GM12878 (cell line): ENCODE measurements around the gene GPR152. TPM values are rescaled to one million over a fixed set of nuclear protein-coding genes. Genes with fewer than 3 reads are reported as not detected.
A peak's percentile ranks its signal among the peaks of the same experiment; 100 is the strongest.

ENCODE experiments used
- BHLHE40 ChIP-seq, 2 experiments: fragments of 450-650 bp in 1 of 2; IDR thresholded peaks; 2 replicates each; pipeline ENCODE4 v1.6.1; 2011 to 2017; ENCODE audit warnings: low read depth in 2 of 2, borderline replicate concordance in 1 of 2, improper control_type of control experiment in 1 of 2, low read length in 1 of 2, mild to moderate bottlenecking in 1 of 2
- BMI1 ChIP-seq: fragments of 450-650 bp; IDR thresholded peaks from 2 replicates; pipeline ENCODE4 v1.6.1; 2016; ENCODE audit warnings: mild to moderate bottlenecking, moderate library complexity, borderline replicate concordance
- BRCA1 ChIP-seq: IDR thresholded peaks from 2 replicates; pipeline ENCODE4 v1.6.1; 2011; ENCODE audit warnings: low read depth, low read length, improper control_type of control experiment
- ETV6 ChIP-seq, 2 experiments: fragments of 450-650 bp in 1 of 2; IDR thresholded peaks in 1 of 2; conservative IDR thresholded peaks in 1 of 2; 2 replicates each; pipeline ENCODE4 v1.6.1; 2014; ENCODE audit warnings: antibody characterized with exemption in 1 of 2, borderline replicate concordance in 1 of 2, low read depth in 1 of 2, mild to moderate bottlenecking in 1 of 2, moderate library complexity in 1 of 2
- EZH2 ChIP-seq: IDR thresholded peaks from 2 replicates; pipeline ENCODE4 v1.6.1; 2012; ENCODE audit warnings: low read depth, mild to moderate bottlenecking, control low read depth, inconsistent platforms, low read length, borderline replicate concordance; ENCODE audit not compliant: control insufficient read depth
- KLF5 ChIP-seq: fragments of 450-650 bp; IDR thresholded peaks from 2 replicates; pipeline ENCODE4 v1.6.1; 2014; ENCODE audit warnings: mild to moderate bottlenecking; ENCODE audit not compliant: partially characterized antibody
- MTA2 ChIP-seq: fragments of 450-650 bp; IDR thresholded peaks from 2 replicates; pipeline ENCODE4 v1.6.1; 2016; ENCODE audit warnings: low read depth, mild to moderate bottlenecking, moderate library complexity
- NR2C2 ChIP-seq: IDR thresholded peaks from 2 replicates; pipeline ENCODE4 v1.6.1; 2011; ENCODE audit warnings: borderline replicate concordance, low read depth; ENCODE audit not compliant: control insufficient read depth, insufficient read length
- NRF1 ChIP-seq: conservative IDR thresholded peaks from 2 replicates; pipeline ENCODE4 v1.6.1; 2011; ENCODE audit warnings: mild to moderate bottlenecking, low read depth, low read length, improper control_type of control experiment
- PKNOX1 ChIP-seq: fragments of 450-650 bp; IDR thresholded peaks from 2 replicates; pipeline ENCODE4 v1.6.1; 2016; ENCODE audit warnings: mild to moderate bottlenecking
- PML ChIP-seq: IDR thresholded peaks from 2 replicates; pipeline ENCODE4 v1.6.1; 2012; ENCODE audit warnings: low read length, inconsistent platforms
- SPI1 ChIP-seq: IDR thresholded peaks from 2 replicates; pipeline ENCODE4 v1.6.1; 2011; ENCODE audit warnings: low read depth, mild to moderate bottlenecking, low read length, moderate library complexity, borderline replicate concordance; ENCODE audit not compliant: insufficient read depth
- SREBF2 ChIP-seq: IDR thresholded peaks from 2 replicates; pipeline ENCODE4 v1.6.1; 2012; ENCODE audit warnings: mild to moderate bottlenecking, low read length
- ZBTB40 ChIP-seq: fragments of 450-650 bp; IDR thresholded peaks from 2 replicates; pipeline ENCODE4 v1.6.1; 2016; ENCODE audit warnings: mild to moderate bottlenecking, moderate library complexity, borderline replicate concordance
- ZSCAN29 ChIP-seq: fragments of 450-650 bp; IDR thresholded peaks from 2 replicates; pipeline ENCODE4 v1.6.1; 2017; ENCODE audit warnings: mild to moderate bottlenecking, moderate library complexity
- polyA plus RNA-seq, 11 experiments: library from polyadenylated mRNA; depleted of rRNA in 4 of 11; unstranded in 6 of 11; stranded (reverse) in 5 of 11; fragments of >200 nt; fragmentation: Nextera tagmentation in 4 of 11; fragmentation: Illumina TruSeq in 1 of 11; extraction: Ambion mirVana in 4 of 11; extraction: Trizol in 1 of 11; gene quantifications; 1 replicate in 1 of 11; 2 replicates in 10 of 11; pipeline versions ENCODE4 v1.2.1 to v1.2.3, GENCODE V29; 2011 to 2016; ENCODE audit warnings: inconsistent platforms in 2 of 11, missing spikeins in 2 of 11, low read depth in 1 of 11
- total RNA-seq, 4 experiments: library from RNA; depleted of rRNA in 3 of 4; stranded (reverse); fragments of >200 nt in 3 of 4; fragmentation: Illumina TruSeq in 1 of 4; extraction: Trizol in 1 of 4; gene quantifications; 2 replicates each; pipeline versions ENCODE4 v1.2.1 to v1.2.3, GENCODE V29; 2013 to 2021
- TF ChIP-seq, protein P1 (sequence below): fragments of 450-650 bp; IDR thresholded peaks from 2 replicates; pipeline ENCODE4 v1.6.1; 2017; ENCODE audit warnings: mild to moderate bottlenecking, moderate library complexity
- TF ChIP-seq, protein P2 (sequence below): fragments of 450-650 bp; IDR thresholded peaks from 2 replicates; pipeline ENCODE4 v1.6.1; 2018; ENCODE audit warnings: mild to moderate bottlenecking, low read depth, moderate library complexity; ENCODE audit not compliant: partially characterized antibody

Gene GPR152
- total and polyA plus RNA-seq, 10 of the 15 experiments (the other 5 are each of a cell fraction or from before 2014, with no cell fraction given): not detected

DNA sequence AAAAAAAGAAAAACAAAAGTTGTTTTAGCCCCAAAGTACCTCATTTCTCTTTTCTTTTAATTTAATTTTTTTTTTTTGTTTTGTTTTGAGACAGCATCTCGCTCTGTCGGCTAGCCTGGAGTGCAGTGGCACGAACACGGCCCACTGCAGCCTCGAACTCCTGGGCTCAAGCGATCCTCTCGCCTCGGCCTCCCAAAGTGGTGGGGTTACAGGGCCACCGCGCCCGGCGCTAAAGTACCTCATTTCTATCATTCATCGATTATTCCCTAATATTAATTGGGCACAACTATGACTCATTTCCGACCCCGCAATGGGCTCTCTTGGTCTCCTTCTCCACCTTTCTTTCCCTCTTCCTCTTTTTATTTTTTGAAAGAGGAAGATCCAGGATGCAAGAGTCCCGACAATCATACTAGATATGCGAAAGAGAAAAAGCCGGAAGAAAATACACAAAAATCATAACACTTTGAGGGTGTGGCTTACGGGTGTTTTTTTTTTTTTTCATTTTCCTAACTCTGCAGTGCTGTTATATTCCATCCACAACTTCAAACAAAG is 29.8 kb upstream of the GPR152 start (continued):
- TF ChIP-seq, protein P1, sequence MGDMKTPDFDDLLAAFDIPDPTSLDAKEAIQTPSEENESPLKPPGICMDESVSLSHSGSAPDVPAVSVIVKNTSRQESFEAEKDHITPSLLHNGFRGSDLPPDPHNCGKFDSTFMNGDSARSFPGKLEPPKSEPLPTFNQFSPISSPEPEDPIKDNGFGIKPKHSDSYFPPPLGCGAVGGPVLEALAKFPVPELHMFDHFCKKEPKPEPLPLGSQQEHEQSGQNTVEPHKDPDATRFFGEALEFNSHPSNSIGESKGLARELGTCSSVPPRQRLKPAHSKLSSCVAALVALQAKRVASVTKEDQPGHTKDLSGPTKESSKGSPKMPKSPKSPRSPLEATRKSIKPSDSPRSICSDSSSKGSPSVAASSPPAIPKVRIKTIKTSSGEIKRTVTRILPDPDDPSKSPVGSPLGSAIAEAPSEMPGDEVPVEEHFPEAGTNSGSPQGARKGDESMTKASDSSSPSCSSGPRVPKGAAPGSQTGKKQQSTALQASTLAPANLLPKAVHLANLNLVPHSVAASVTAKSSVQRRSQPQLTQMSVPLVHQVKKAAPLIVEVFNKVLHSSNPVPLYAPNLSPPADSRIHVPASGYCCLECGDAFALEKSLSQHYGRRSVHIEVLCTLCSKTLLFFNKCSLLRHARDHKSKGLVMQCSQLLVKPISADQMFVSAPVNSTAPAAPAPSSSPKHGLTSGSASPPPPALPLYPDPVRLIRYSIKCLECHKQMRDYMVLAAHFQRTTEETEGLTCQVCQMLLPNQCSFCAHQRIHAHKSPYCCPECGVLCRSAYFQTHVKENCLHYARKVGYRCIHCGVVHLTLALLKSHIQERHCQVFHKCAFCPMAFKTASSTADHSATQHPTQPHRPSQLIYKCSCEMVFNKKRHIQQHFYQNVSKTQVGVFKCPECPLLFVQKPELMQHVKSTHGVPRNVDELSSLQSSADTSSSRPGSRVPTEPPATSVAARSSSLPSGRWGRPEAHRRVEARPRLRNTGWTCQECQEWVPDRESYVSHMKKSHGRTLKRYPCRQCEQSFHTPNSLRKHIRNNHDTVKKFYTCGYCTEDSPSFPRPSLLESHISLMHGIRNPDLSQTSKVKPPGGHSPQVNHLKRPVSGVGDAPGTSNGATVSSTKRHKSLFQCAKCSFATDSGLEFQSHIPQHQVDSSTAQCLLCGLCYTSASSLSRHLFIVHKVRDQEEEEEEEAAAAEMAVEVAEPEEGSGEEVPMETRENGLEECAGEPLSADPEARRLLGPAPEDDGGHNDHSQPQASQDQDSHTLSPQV: no peak
- TF ChIP-seq EZH2 (no peak), SPI1 (peak; percentile 71; the same call in 1 of the 2 replicates), NRF1 (no peak), ETV6 (conservative IDR thresholded peaks at IDR 0.05 in 1 of 2, IDR thresholded peaks at IDR 0.05 in 1 of 2; ENCODE audit: borderline replicate concordance in 1 of 2, low read depth in 1 of 2) (no peak), MTA2 (peak; percentile 53), BMI1 (no peak), PKNOX1 (no peak), PML (no peak), BRCA1 (no peak), ZSCAN29 (no peak), SREBF2 (no peak), KLF5 (no peak), ZBTB40 (no peak), BHLHE40 (IDR thresholded peaks at IDR 0.05; ENCODE audit: borderline replicate concordance in 1 of 2, low read depth in 2 of 2, low read length in 1 of 2) (no peak), NR2C2 (no peak)
- TF ChIP-seq, protein P2, sequence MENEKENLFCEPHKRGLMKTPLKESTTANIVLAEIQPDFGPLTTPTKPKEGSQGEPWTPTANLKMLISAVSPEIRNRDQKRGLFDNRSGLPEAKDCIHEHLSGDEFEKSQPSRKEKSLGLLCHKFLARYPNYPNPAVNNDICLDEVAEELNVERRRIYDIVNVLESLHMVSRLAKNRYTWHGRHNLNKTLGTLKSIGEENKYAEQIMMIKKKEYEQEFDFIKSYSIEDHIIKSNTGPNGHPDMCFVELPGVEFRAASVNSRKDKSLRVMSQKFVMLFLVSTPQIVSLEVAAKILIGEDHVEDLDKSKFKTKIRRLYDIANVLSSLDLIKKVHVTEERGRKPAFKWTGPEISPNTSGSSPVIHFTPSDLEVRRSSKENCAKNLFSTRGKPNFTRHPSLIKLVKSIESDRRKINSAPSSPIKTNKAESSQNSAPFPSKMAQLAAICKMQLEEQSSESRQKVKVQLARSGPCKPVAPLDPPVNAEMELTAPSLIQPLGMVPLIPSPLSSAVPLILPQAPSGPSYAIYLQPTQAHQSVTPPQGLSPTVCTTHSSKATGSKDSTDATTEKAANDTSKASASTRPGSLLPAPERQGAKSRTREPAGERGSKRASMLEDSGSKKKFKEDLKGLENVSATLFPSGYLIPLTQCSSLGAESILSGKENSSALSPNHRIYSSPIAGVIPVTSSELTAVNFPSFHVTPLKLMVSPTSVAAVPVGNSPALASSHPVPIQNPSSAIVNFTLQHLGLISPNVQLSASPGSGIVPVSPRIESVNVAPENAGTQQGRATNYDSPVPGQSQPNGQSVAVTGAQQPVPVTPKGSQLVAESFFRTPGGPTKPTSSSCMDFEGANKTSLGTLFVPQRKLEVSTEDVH: no peak
